Keratinocyte (primary cell): ENCODE data around the gene AGAP1. TPM values are rescaled to one million over a fixed set of nuclear protein-coding genes. Genes with fewer than 3 reads are reported as not detected.

Experiments used
- DNase-seq: peaks from one replicate; pipeline ENCODE4 v3.0.0-alpha.2; 2011; ENCODE audit warnings: low read depth, missing footprints, low spot score
- FAIRE-seq: peaks from 2 replicates; lab custom pipeline; 2011; peaks lifted over from hg19 to GRCh38; lab: Jason Lieb, UNC
- H2AFZ ChIP-seq: 2 replicates; pipeline ENCODE4 v1.6.0; 2012; ENCODE audit warnings: low read length, control low read depth, inconsistent platforms; ENCODE audit not compliant: control insufficient read depth
- H3K27ac ChIP-seq: 2 replicates; pipeline ENCODE4 v1.5.1; 2011; ENCODE audit warnings: low read length; ENCODE audit not compliant: control insufficient read depth, insufficient read depth
- H3K27me3 ChIP-seq: 3 replicates; pipeline ENCODE4 v1.6.0; 2011; ENCODE audit warnings: low read length; ENCODE audit not compliant: control insufficient read depth, insufficient read depth; ENCODE audit errors: extremely low read depth
- H3K36me3 ChIP-seq, 2 experiments: 2 replicates in 1 of 2; 3 replicates in 1 of 2; pipeline ENCODE4 v1.5.1; 2011; ENCODE audit warnings: low read length in 2 of 2, mild to moderate bottlenecking in 1 of 2; ENCODE audit not compliant: control insufficient read depth in 2 of 2, insufficient read depth in 2 of 2; ENCODE audit errors: extremely low read depth in 1 of 2
- H3K4me1 ChIP-seq: 3 replicates; pipeline ENCODE4 v1.5.1; 2011; ENCODE audit warnings: low read length; ENCODE audit not compliant: control insufficient read depth, insufficient read depth; ENCODE audit errors: extremely low read depth
- H3K4me2 ChIP-seq: 3 replicates; pipeline ENCODE4 v1.6.0; 2011; ENCODE audit warnings: low read depth, low read length; ENCODE audit not compliant: control insufficient read depth, insufficient read depth; ENCODE audit errors: extremely low read depth
- H3K4me3 ChIP-seq, 3 experiments: fragments of 200-600 bp in 1 of 3; sonication (generic) in 1 of 3; 2 replicates in 2 of 3; 3 replicates in 1 of 3; pipeline ENCODE4 v1.5.1; 2011 to 2016; ENCODE audit warnings: low read length in 3 of 3, mild to moderate bottlenecking in 3 of 3, control low read depth in 2 of 3, inconsistent platforms in 1 of 3, low read depth in 1 of 3, mixed read lengths in 1 of 3, mixed run types in 1 of 3, moderate library complexity in 1 of 3; ENCODE audit not compliant: control insufficient read depth in 2 of 3, insufficient read depth in 2 of 3; ENCODE audit errors: extremely low read depth in 1 of 3
- H3K79me2 ChIP-seq: 2 replicates; pipeline ENCODE4 v1.6.0; 2012; ENCODE audit warnings: low read length; ENCODE audit not compliant: control insufficient read depth, insufficient read depth
- H3K9ac ChIP-seq: 3 replicates; pipeline ENCODE4 v1.6.0; 2011; ENCODE audit warnings: low read length; ENCODE audit not compliant: control insufficient read depth, insufficient read depth; ENCODE audit errors: extremely low read depth
- H3K9me1 ChIP-seq: 3 replicates; pipeline ENCODE4 v1.6.0; 2011; ENCODE audit warnings: low read length; ENCODE audit not compliant: control insufficient read depth, insufficient read depth; ENCODE audit errors: extremely low read depth
- H3K9me3 ChIP-seq: 2 replicates; pipeline ENCODE4 v1.5.1; 2012; ENCODE audit warnings: low read depth, low read length; ENCODE audit not compliant: control insufficient read depth
- H4K20me1 ChIP-seq: 3 replicates; pipeline ENCODE4 v1.6.0; 2011; ENCODE audit warnings: low read length; ENCODE audit not compliant: control insufficient read depth, insufficient read depth; ENCODE audit errors: extremely low read depth
- EZH2 ChIP-seq: IDR thresholded peaks from one replicate; pipeline ENCODE4 v1.6.1; 2012; ENCODE audit warnings: inconsistent platforms, mild to moderate bottlenecking, low read length, moderate library complexity
- dilution Hi-C: fragments of 300-500 bp; cut with MboI; formaldehyde crosslinking; loops from one replicate; pipeline ENCODE4 v1.7.0; 2020; ENCODE audit warnings: low sequenced_read_pairs; ENCODE audit not compliant: extremely low pct_ligation_motif_present
- polyA plus RNA-seq, 5 experiments: library from polyadenylated mRNA; depleted of rRNA in 3 of 5; stranded (reverse) in 3 of 5; stranded (forward) in 1 of 5; unstranded in 1 of 5; fragments of >200 nt; gene quantifications; 1 replicate in 1 of 5; 2 replicates in 3 of 5; 3 replicates in 1 of 5; pipeline versions ENCODE4 v1.2.1 to v1.2.3, GENCODE V29; 2011 to 2012; ENCODE audit warnings: missing spikeins in 2 of 5, low read depth in 1 of 5, low replicate concordance in 1 of 5
- TF ChIP-seq, protein P1 (sequence below), 3 experiments: IDR thresholded peaks in 1 of 3; conservative IDR thresholded peaks in 1 of 3; optimal IDR thresholded peaks in 1 of 3; 2 replicates in 2 of 3; 3 replicates in 1 of 3; pipeline versions ENCODE3 to v1.5.1; 2011; ENCODE audit warnings: low read length in 3 of 3, mild to moderate bottlenecking in 3 of 3, moderate library complexity in 2 of 3, control low read depth in 1 of 3, inconsistent platforms in 1 of 3; ENCODE audit not compliant: insufficient read depth in 2 of 3; ENCODE audit errors: extremely low read depth in 1 of 3

The AGAP1 gene
- polyA plus RNA-seq, 1 donor (not counting 4 experiments of a cell fraction or from before 2014, with no cell fraction given): 12.6 TPM

DNA sequence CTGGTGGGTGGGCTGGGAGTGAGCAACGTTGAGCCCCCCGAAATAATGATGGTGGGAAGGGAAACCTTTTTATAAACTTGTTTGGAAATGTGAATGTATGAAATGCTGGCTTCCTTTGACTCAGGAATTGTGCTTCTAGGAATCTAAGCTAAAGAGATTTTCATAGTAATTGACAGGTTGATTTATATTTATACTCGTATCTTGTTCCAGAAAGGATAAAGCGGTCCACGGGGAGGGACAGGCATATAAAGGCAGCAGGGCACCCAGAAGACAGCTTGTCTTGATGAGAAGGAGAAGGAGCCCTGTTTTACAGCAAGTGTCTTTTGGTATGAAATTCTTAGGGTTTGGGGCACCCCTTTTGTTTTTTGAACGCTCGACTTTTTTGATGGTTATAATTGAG lies 157.8 kb downstream of the AGAP1 start:
- Histone ChIP-seq H3K79me2 (no peaks in the 10 kb centered on the region), H3K4me2 (no peak overlapping the region), H3K4me3 (no peak overlapping the region), H2AFZ (no peak overlapping the region), H3K27me3 (no peaks in the 10 kb centered on the region), H3K9ac (no peak overlapping the region), H3K9me1 (no peaks in the 10 kb centered on the region), H3K27ac (no peak overlapping the region), H3K36me3 (no peaks in the 10 kb centered on the region), H3K9me3 (no peaks in the 10 kb centered on the region), H3K4me1 (no peaks in the 10 kb centered on the region), H4K20me1 (peaks cover 3% of the 10 kb centered on the region)
- TF ChIP-seq, protein P1, sequence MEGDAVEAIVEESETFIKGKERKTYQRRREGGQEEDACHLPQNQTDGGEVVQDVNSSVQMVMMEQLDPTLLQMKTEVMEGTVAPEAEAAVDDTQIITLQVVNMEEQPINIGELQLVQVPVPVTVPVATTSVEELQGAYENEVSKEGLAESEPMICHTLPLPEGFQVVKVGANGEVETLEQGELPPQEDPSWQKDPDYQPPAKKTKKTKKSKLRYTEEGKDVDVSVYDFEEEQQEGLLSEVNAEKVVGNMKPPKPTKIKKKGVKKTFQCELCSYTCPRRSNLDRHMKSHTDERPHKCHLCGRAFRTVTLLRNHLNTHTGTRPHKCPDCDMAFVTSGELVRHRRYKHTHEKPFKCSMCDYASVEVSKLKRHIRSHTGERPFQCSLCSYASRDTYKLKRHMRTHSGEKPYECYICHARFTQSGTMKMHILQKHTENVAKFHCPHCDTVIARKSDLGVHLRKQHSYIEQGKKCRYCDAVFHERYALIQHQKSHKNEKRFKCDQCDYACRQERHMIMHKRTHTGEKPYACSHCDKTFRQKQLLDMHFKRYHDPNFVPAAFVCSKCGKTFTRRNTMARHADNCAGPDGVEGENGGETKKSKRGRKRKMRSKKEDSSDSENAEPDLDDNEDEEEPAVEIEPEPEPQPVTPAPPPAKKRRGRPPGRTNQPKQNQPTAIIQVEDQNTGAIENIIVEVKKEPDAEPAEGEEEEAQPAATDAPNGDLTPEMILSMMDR (optimal IDR thresholded peaks at IDR 0.05 in 1 of 3, IDR thresholded peaks at IDR 0.05 in 1 of 3, conservative IDR thresholded peaks at IDR 0.05 in 1 of 3; ENCODE audit: extremely low read depth in 1 of 3, insufficient read depth in 2 of 3, low read length in 3 of 3): no peak
- no peak for TF ChIP-seq EZH2
- dilution Hi-C loops: no loop called here
- DNase-seq (no peak), FAIRE-seq (no peak)

DNA sequence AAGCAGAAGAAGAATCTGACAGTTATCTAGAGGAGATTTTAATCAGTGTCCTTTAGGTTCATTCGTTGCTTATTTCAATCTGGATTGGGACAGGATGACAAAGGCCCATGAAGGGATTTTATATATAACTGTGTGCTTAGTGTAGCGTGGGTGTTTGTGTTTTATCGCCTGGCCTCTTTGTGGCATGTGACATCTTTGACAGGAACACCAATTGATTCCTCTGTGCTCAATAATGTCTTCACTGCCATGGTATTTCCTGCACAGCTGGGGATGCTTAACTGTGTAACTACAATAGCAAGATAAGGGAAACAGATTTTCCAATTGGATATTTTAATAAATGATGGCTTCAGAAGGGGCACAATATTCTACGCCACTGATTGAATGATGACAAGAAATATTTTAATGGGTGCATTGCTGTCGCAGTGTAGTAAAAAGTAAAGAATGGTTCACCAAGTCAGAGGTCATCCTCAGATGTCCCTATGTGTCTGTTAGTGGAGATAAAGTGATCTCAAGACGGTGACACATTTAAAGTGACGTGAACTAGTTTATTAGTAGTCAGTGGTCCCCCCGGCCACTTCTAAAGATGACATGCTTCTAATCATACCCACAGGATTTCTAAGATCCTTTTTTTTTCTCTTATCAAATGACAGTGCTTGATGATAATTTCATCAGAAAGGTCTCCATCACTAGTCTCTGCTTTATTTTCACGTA lies 160.4 kb downstream of the AGAP1 start:
- DNase-seq (no peak), FAIRE-seq (no peak)
- dilution Hi-C loops: no loop called here
- H2AFZ ChIP-seq: no peak overlapping the region
- H3K27me3 ChIP-seq: no peaks in the 10 kb centered on the region
- H3K79me2 ChIP-seq: no peaks in the 10 kb centered on the region
- H4K20me1 ChIP-seq: peaks cover 6% of the 10 kb centered on the region
- H3K36me3 ChIP-seq: no peaks in the 10 kb centered on the region
- no peak overlapping the region for H3K4me3 ChIP-seq
- no peaks in the 10 kb centered on the region for H3K9me1 ChIP-seq
- TF ChIP-seq EZH2: no peak
- TF ChIP-seq, protein P1 (optimal IDR thresholded peaks at IDR 0.05 in 1 of 3, IDR thresholded peaks at IDR 0.05 in 1 of 3, conservative IDR thresholded peaks at IDR 0.05 in 1 of 3; ENCODE audit: extremely low read depth in 1 of 3, insufficient read depth in 2 of 3, low read length in 3 of 3): no peak
- H3K4me2 ChIP-seq: no peak overlapping the region
- H3K9me3 ChIP-seq: no peaks in the 10 kb centered on the region
- no peak overlapping the region for H3K27ac ChIP-seq
- no peaks in the 10 kb centered on the region for H3K4me1 ChIP-seq
- no peak overlapping the region for H3K9ac ChIP-seq
